Effector memory CD8-positive, alpha-beta T cell (primary cell): Measurements from ENCODE around the gene NEMP2.
"Not testable (repeated sequence)": the region's sequence is repeated elsewhere in the genome, so short reads cannot be mapped to it uniquely, and the experiment has no call there.

ENCODE experiments used
- ATAC-seq: fragments of 150-1000 bp; cut with Tn5 transposase; replicated peaks from 2 replicates; pipeline ENCODE4 v1.10.0; 2021; ENCODE audit warnings: mild to moderate bottlenecking, moderate library complexity
- DNase-seq, 3 experiments: peaks; one replicate each; pipeline ENCODE4 v3.0.0; 2021
- H3K27ac Mint-ChIP-seq, 2 donors: one replicate each; pipeline ENCODE4 v1.8.0; 2022; ENCODE audit warnings: mild to moderate bottlenecking in 2 of 2, mixed read lengths in 2 of 2, moderate library complexity in 2 of 2
- H3K27me3 Mint-ChIP-seq, 2 donors: one replicate each; pipeline ENCODE4 v1.8.0; 2022; ENCODE audit warnings: mixed read lengths in 2 of 2
- H3K36me3 Mint-ChIP-seq: one replicate; pipeline ENCODE4 v1.8.0; 2022; ENCODE audit warnings: mild to moderate bottlenecking, moderate library complexity, mixed read lengths; ENCODE audit not compliant: insufficient read depth
- H3K4me1 Mint-ChIP-seq, 2 donors: one replicate each; pipeline ENCODE4 v1.8.0; 2022; ENCODE audit warnings: low read depth in 2 of 2, mixed read lengths in 2 of 2
- H3K4me3 Mint-ChIP-seq, 2 donors: one replicate each; pipeline ENCODE4 v1.8.0; 2022; ENCODE audit warnings: mild to moderate bottlenecking in 2 of 2, mixed read lengths in 2 of 2, moderate library complexity in 2 of 2
- H3K9me3 Mint-ChIP-seq, 2 donors: one replicate each; pipeline ENCODE4 v1.8.0; 2022; ENCODE audit warnings: mixed read lengths in 2 of 2

NEMP2 gene

GRCh38 chr2:190507135-190507534 lies 27.4 kb downstream of the NEMP2 start:
- no peaks in the 10 kb centered on the region for H3K9me3 Mint-ChIP-seq
- peaks cover 32% of the 10 kb centered on the region for H3K36me3 Mint-ChIP-seq
- H3K27ac Mint-ChIP-seq = peak overlapping the region; percentile 21 to 95
- no peak overlapping the region for H3K4me3 Mint-ChIP-seq
- ATAC-seq = no peak
- no peak for DNase-seq
- no peaks in the 10 kb centered on the region for H3K27me3 Mint-ChIP-seq
- H3K4me1 Mint-ChIP-seq = peaks cover 6 to 12% of the 10 kb centered on the region in 2 donors

GRCh38 chr2:190506666-190507065 lies 27.9 kb downstream of the NEMP2 start:
- DNase-seq (no peak), ATAC-seq (no peak)
- H3K4me1 Mint-ChIP-seq = peaks cover 6 to 12% of the 10 kb centered on the region in 2 donors
- no peak overlapping the region for H3K4me3 Mint-ChIP-seq
- peak overlapping the region; percentile 21 to 95 for H3K27ac Mint-ChIP-seq
- peaks cover 32% of the 10 kb centered on the region for H3K36me3 Mint-ChIP-seq
- H3K27me3 Mint-ChIP-seq = no peaks in the 10 kb centered on the region
- no peaks in the 10 kb centered on the region for H3K9me3 Mint-ChIP-seq

GRCh38 chr2:190505696-190506095 lies 28.8 kb downstream of the NEMP2 start:
- peaks cover 6 to 14% of the 10 kb centered on the region in 2 donors for H3K4me1 Mint-ChIP-seq
- H3K36me3 Mint-ChIP-seq = peaks cover 30% of the 10 kb centered on the region
- DNase-seq (no peak), ATAC-seq (no peak)
- H3K4me3 Mint-ChIP-seq = no peak overlapping the region
- H3K9me3 Mint-ChIP-seq = no peaks in the 10 kb centered on the region
- H3K27me3 Mint-ChIP-seq = no peaks in the 10 kb centered on the region
- peak overlapping the region; percentile 21 to 95 for H3K27ac Mint-ChIP-seq

GRCh38 chr2:190504912-190505311 lies 29.6 kb downstream of the NEMP2 start:
- H3K4me3 Mint-ChIP-seq = no peak overlapping the region
- H3K9me3 Mint-ChIP-seq = no peaks in the 10 kb centered on the region
- ATAC-seq = no peak
- no peaks in the 10 kb centered on the region for H3K27me3 Mint-ChIP-seq
- peaks cover 28% of the 10 kb centered on the region for H3K36me3 Mint-ChIP-seq
- peaks cover 8 to 14% of the 10 kb centered on the region in 2 donors for H3K4me1 Mint-ChIP-seq
- no peak for DNase-seq
- H3K27ac Mint-ChIP-seq = no peak overlapping the region

- no peak overlapping the region for H3K4me3 Mint-ChIP-seq
- H3K27me3 Mint-ChIP-seq = no peaks in the 10 kb centered on the region
- peak overlapping the region; percentile 53 to 72 for H3K27ac Mint-ChIP-seq
- H3K36me3 Mint-ChIP-seq = peaks cover 41% of the 10 kb centered on the region
- DNase-seq = no peak
- H3K4me1 Mint-ChIP-seq = peaks cover 10 to 14% of the 10 kb centered on the region in 2 donors
- no peaks in the 10 kb centered on the region for H3K9me3 Mint-ChIP-seq
- ATAC-seq = no peak
Measured at GRCh38 chr2:190503088-190503487, 31.4 kb downstream of the NEMP2 start.

- H3K4me1 Mint-ChIP-seq = peaks cover 8 to 14% of the 10 kb centered on the region in 2 donors
- peak overlapping the region; percentile 53 to 63 for H3K27ac Mint-ChIP-seq
- ATAC-seq (no peak), DNase-seq (no peak)
- H3K27me3 Mint-ChIP-seq = no peaks in the 10 kb centered on the region
- H3K4me3 Mint-ChIP-seq = no peak overlapping the region
- H3K36me3 Mint-ChIP-seq = peaks cover 33% of the 10 kb centered on the region
- H3K9me3 Mint-ChIP-seq = no peaks in the 10 kb centered on the region
Measured at GRCh38 chr2:190501702-190502407, 32.7 kb downstream of the NEMP2 start.

- peaks cover 27% of the 10 kb centered on the region for H3K36me3 Mint-ChIP-seq
- H3K27ac Mint-ChIP-seq = peak overlapping the region; percentile 5 to 63
- H3K9me3 Mint-ChIP-seq = no peaks in the 10 kb centered on the region
Measured at GRCh38 chr2:190501231-190501630, 33.3 kb downstream of the NEMP2 start.

GRCh38 chr2:190500054-190500502 lies 34.4 kb downstream of the NEMP2 start:
- Mint-ChIP-seq H3K36me3 (peaks cover 21% of the 10 kb centered on the region), H3K4me3 (no peak overlapping the region), H3K27ac (peak overlapping the region; percentile 14 to 69), H3K4me1 (peaks cover 10 to 23% of the 10 kb centered on the region in 2 donors), H3K27me3 (no peaks in the 10 kb centered on the region), H3K9me3 (no peaks in the 10 kb centered on the region)
- ATAC-seq (no peak), DNase-seq (no peak)

More at GRCh38 chr2:190501231-190501630, 33.3 kb downstream of the NEMP2 start:
- Mint-ChIP-seq H3K4me3 (no peak overlapping the region), H3K27me3 (no peaks in the 10 kb centered on the region), H3K4me1 (peaks cover 8 to 18% of the 10 kb centered on the region in 2 donors)
- ATAC-seq = no peak
- no peak for DNase-seq

GRCh38 chr2:190499273-190499672 lies 35.2 kb downstream of the NEMP2 start:
- Mint-ChIP-seq H3K27ac (peak overlapping the region; percentile 64 to 69), H3K4me3 (no peak overlapping the region), H3K9me3 (no peaks in the 10 kb centered on the region), H3K36me3 (peaks cover 21% of the 10 kb centered on the region), H3K27me3 (no peaks in the 10 kb centered on the region), H3K4me1 (peaks cover 11 to 28% of the 10 kb centered on the region in 2 donors)
- ATAC-seq (no peak), DNase-seq (no peak)

GRCh38 chr2:190497428-190497827 lies 37.1 kb downstream of the NEMP2 start:
- no peak for DNase-seq
- Mint-ChIP-seq H3K27ac (peak overlapping the region; percentile 49 to 84), H3K27me3 (no peaks in the 10 kb centered on the region), H3K36me3 (peaks cover 18% of the 10 kb centered on the region), H3K4me1 (peaks cover 8 to 40% of the 10 kb centered on the region in 2 donors), H3K4me3 (no peak overlapping the region), H3K9me3 (peaks cover 0 to 3% of the 10 kb centered on the region in 2 donors)
- no peak for ATAC-seq

- peaks cover 10 to 44% of the 10 kb centered on the region in 2 donors for H3K4me1 Mint-ChIP-seq
- H3K4me3 Mint-ChIP-seq, ATAC-seq, H3K27me3 Mint-ChIP-seq, H3K9me3 Mint-ChIP-seq, DNase-seq: not testable (repeated sequence)
- H3K27ac Mint-ChIP-seq = peak overlapping the region; percentile 53 to 91
- H3K36me3 Mint-ChIP-seq = peaks cover 33% of the 10 kb centered on the region
Measured at GRCh38 chr2:190494600-190495227, 39.8 kb downstream of the NEMP2 start.

GRCh38 chr2:190493095-190493494 lies 41.4 kb downstream of the NEMP2 start:
- H3K9me3 Mint-ChIP-seq = peaks cover 0 to 3% of the 10 kb centered on the region in 2 donors
- H3K4me3 Mint-ChIP-seq = no peak overlapping the region
- peaks cover 10 to 47% of the 10 kb centered on the region in 2 donors for H3K4me1 Mint-ChIP-seq
- H3K27ac Mint-ChIP-seq = peak overlapping the region; percentile 53 to 91
- no peak for ATAC-seq
- H3K27me3 Mint-ChIP-seq = no peaks in the 10 kb centered on the region
- H3K36me3 Mint-ChIP-seq = peaks cover 39% of the 10 kb centered on the region
- no peak for DNase-seq

GRCh38 chr2:190490502-190490901 lies 44.0 kb downstream of the NEMP2 start:
- Mint-ChIP-seq H3K27ac (no peak overlapping the region), H3K4me1 (peaks cover 11 to 44% of the 10 kb centered on the region in 2 donors), H3K4me3 (no peak overlapping the region), H3K27me3 (no peaks in the 10 kb centered on the region), H3K9me3 (peaks cover 0 to 3% of the 10 kb centered on the region in 2 donors), H3K36me3 (peaks cover 44% of the 10 kb centered on the region)
- no peak for DNase-seq
- no peak for ATAC-seq

- H3K36me3 Mint-ChIP-seq = peaks cover 48% of the 10 kb centered on the region
- no peak for DNase-seq
- H3K27ac Mint-ChIP-seq = peak overlapping the region in 1 of 2 donors; percentile 68
- no peak overlapping the region for H3K4me3 Mint-ChIP-seq
- H3K9me3 Mint-ChIP-seq = peaks cover 0 to 3% of the 10 kb centered on the region in 2 donors
- H3K4me1 Mint-ChIP-seq = peaks cover 9 to 36% of the 10 kb centered on the region in 2 donors
- ATAC-seq = no peak
- H3K27me3 Mint-ChIP-seq = no peaks in the 10 kb centered on the region
Measured at GRCh38 chr2:190489475-190489874, 45.0 kb downstream of the NEMP2 start.
